ENCODE results near the gene GRID1. TPM values are rescaled to one million over a fixed set of nuclear protein-coding genes. Genes with fewer than 3 reads are reported as not detected.
A peak's percentile ranks its signal among the peaks of the same experiment; 100 is the strongest.

The GRID1 gene
- total RNA-seq, 1 experiment from 2014 or later, result 0.37 TPM

DNA sequence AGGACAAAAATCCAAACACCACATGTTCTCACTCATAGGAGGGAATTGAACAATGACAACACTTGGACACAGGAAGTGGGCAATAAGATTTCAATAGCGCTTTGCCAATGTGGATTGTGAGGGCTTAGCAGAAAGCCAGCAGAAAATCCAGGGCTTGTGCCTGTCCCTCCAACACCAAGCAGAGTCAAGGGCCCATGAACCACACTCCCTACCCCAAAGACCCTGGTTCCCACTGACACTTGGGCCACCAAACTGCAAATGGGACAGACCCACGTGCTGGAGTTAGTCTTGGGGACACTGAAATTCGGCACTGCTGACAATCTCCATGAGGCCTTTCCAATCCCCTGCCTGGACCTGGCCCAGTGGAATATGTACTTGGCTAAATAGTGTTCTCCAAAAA is 67.0 kb downstream of the GRID1 start (continued):
- TF ChIP-seq, protein P1, sequence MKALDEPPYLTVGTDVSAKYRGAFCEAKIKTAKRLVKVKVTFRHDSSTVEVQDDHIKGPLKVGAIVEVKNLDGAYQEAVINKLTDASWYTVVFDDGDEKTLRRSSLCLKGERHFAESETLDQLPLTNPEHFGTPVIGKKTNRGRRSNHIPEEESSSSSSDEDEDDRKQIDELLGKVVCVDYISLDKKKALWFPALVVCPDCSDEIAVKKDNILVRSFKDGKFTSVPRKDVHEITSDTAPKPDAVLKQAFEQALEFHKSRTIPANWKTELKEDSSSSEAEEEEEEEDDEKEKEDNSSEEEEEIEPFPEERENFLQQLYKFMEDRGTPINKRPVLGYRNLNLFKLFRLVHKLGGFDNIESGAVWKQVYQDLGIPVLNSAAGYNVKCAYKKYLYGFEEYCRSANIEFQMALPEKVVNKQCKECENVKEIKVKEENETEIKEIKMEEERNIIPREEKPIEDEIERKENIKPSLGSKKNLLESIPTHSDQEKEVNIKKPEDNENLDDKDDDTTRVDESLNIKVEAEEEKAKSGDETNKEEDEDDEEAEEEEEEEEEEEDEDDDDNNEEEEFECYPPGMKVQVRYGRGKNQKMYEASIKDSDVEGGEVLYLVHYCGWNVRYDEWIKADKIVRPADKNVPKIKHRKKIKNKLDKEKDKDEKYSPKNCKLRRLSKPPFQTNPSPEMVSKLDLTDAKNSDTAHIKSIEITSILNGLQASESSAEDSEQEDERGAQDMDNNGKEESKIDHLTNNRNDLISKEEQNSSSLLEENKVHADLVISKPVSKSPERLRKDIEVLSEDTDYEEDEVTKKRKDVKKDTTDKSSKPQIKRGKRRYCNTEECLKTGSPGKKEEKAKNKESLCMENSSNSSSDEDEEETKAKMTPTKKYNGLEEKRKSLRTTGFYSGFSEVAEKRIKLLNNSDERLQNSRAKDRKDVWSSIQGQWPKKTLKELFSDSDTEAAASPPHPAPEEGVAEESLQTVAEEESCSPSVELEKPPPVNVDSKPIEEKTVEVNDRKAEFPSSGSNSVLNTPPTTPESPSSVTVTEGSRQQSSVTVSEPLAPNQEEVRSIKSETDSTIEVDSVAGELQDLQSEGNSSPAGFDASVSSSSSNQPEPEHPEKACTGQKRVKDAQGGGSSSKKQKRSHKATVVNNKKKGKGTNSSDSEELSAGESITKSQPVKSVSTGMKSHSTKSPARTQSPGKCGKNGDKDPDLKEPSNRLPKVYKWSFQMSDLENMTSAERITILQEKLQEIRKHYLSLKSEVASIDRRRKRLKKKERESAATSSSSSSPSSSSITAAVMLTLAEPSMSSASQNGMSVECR (CRISPR knock-in tag; IDR thresholded peaks at IDR 0.05; ENCODE audit: borderline replicate concordance), result no peak
- no peak for TF ChIP-seq MYBL2 (CRISPR knock-in tag; IDR thresholded peaks at IDR 0.05)
- TF ChIP-seq JUN (CRISPR knock-in tag; IDR thresholded peaks at IDR 0.05), result no peak
- no peak for TF ChIP-seq TCF7 (CRISPR knock-in tag; IDR thresholded peaks at IDR 0.05; ENCODE audit: low read depth)
- no peak for TF ChIP-seq NFE2L1 (CRISPR knock-in tag; IDR thresholded peaks at IDR 0.05)
- TF ChIP-seq, protein P2, sequence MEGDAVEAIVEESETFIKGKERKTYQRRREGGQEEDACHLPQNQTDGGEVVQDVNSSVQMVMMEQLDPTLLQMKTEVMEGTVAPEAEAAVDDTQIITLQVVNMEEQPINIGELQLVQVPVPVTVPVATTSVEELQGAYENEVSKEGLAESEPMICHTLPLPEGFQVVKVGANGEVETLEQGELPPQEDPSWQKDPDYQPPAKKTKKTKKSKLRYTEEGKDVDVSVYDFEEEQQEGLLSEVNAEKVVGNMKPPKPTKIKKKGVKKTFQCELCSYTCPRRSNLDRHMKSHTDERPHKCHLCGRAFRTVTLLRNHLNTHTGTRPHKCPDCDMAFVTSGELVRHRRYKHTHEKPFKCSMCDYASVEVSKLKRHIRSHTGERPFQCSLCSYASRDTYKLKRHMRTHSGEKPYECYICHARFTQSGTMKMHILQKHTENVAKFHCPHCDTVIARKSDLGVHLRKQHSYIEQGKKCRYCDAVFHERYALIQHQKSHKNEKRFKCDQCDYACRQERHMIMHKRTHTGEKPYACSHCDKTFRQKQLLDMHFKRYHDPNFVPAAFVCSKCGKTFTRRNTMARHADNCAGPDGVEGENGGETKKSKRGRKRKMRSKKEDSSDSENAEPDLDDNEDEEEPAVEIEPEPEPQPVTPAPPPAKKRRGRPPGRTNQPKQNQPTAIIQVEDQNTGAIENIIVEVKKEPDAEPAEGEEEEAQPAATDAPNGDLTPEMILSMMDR (IDR thresholded peaks at IDR 0.05), result no peak
- TF ChIP-seq, protein P3, sequence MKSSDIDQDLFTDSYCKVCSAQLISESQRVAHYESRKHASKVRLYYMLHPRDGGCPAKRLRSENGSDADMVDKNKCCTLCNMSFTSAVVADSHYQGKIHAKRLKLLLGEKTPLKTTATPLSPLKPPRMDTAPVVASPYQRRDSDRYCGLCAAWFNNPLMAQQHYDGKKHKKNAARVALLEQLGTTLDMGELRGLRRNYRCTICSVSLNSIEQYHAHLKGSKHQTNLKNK (CRISPR knock-in tag; IDR thresholded peaks at IDR 0.05), result no peak

DNA sequence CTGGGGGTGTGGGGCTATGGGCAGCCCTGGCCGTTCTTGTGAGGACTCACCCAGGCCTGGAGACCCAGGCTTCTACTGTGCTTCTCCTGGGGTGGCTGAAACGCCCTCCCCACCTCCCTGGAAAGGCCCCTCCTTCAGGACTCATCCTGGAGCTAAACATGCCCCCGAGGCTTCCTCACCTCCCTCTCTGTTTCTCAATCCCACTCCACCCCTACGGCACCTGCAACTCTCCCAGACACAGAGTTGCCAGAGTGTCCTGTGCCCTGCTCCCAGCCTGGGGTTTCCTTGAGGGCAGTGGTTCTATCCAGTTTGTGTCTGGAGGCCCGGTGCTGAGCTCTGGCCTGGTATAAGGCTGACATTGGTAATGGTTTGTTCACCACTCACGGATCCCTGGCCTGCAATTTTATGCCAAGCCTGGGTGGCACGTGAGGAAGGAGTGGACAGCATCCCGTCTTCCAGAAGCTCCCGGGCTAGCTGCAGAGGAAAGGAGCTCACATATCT is 68.0 kb downstream of the GRID1 start:
- ChIA-PET CTCF (interaction anchor here (0.8 to 1.7 kb wide), 6 partner anchors 9 to 159 kb away, joined by 3 to 10 read pairs (median 6); no protein-coding TSS in a partner anchor), POLR2A (interaction anchor here (0.6 kb wide), 1 partner anchor 872 kb away, joined by 3 read pairs; no protein-coding TSS in a partner anchor)
- TF ChIP-seq NFYB (CRISPR knock-in tag; conservative IDR thresholded peaks at IDR 0.05; ENCODE audit: low read depth) (no peak), CREB1 (CRISPR knock-in tag; IDR thresholded peaks at IDR 0.05) (no peak), FOXK1 (CRISPR knock-in tag; IDR thresholded peaks at IDR 0.05) (no peak), MYBL2 (CRISPR knock-in tag; IDR thresholded peaks at IDR 0.05) (no peak)
- TF ChIP-seq, protein P4, sequence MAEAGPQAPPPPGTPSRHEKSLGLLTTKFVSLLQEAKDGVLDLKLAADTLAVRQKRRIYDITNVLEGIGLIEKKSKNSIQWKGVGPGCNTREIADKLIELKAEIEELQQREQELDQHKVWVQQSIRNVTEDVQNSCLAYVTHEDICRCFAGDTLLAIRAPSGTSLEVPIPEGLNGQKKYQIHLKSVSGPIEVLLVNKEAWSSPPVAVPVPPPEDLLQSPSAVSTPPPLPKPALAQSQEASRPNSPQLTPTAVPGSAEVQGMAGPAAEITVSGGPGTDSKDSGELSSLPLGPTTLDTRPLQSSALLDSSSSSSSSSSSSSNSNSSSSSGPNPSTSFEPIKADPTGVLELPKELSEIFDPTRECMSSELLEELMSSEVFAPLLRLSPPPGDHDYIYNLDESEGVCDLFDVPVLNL (CRISPR knock-in tag; IDR thresholded peaks at IDR 0.05; ENCODE audit: borderline replicate concordance, low read depth), result no peak
- Mint-ChIP-seq H3K9me3 (peaks cover 9% of the 10 kb centered on the region), H3K27ac (no peak overlapping the region), H3K4me3 (no peak overlapping the region), H3K36me3 (no peaks in the 10 kb centered on the region), H3K4me1 (peaks cover 15% of the 10 kb centered on the region), H3K27me3 (ENCODE audit: low read depth) (peaks cover 3% of the 10 kb centered on the region; the same call in 1 of the 2 replicates)
- no peak for DNase-seq (ENCODE audit: low spot score)
- peak; percentile 71 for ATAC-seq

DNA sequence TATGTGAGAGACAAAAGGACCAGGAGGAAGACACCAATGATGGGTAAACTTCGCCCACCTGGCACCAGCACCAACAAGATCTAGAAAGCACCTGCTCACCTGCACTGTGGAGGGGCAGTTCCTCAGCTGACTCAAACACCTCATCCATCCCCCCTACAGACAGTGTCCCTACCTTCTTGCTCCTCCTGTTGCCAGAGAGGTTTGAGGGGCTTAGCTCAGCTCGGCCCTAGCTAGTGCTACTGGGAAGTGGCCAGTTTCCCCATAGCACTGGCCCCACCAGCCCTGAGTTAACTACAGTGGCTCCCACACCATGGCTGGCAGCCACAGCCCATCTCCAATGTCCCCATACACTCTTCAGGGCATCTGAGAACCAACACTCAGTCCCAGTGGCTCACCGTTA is 70.8 kb downstream of the GRID1 start:
- DNase-seq (ENCODE audit: low spot score), result no peak
- POLR2A ChIA-PET, result no interaction called here
- H3K4me3 Mint-ChIP-seq, result no peak overlapping the region
- TF ChIP-seq NR1H2 (CRISPR knock-in tag; IDR thresholded peaks at IDR 0.05), result no peak
- no peak for TF ChIP-seq ETV6 (CRISPR knock-in tag; IDR thresholded peaks at IDR 0.05)
- TF ChIP-seq, protein P5, sequence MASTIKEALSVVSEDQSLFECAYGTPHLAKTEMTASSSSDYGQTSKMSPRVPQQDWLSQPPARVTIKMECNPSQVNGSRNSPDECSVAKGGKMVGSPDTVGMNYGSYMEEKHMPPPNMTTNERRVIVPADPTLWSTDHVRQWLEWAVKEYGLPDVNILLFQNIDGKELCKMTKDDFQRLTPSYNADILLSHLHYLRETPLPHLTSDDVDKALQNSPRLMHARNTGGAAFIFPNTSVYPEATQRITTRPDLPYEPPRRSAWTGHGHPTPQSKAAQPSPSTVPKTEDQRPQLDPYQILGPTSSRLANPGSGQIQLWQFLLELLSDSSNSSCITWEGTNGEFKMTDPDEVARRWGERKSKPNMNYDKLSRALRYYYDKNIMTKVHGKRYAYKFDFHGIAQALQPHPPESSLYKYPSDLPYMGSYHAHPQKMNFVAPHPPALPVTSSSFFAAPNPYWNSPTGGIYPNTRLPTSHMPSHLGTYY (CRISPR knock-in tag; IDR thresholded peaks at IDR 0.05), result no peak
- TF ChIP-seq EMX1 (CRISPR knock-in tag; IDR thresholded peaks at IDR 0.05), result no peak
- peaks cover 3% of the 10 kb centered on the region; the same call in 1 of the 2 replicates for H3K27me3 Mint-ChIP-seq (ENCODE audit: low read depth)
- H3K4me1 Mint-ChIP-seq, result peaks cover 32% of the 10 kb centered on the region
- no peak overlapping the region for H3K27ac Mint-ChIP-seq
- no peaks in the 10 kb centered on the region for H3K9me3 Mint-ChIP-seq
- CTCF ChIA-PET, result no interaction called here
- H3K36me3 Mint-ChIP-seq, result no peaks in the 10 kb centered on the region
- ATAC-seq, result no peak

Data from WTC11 (cell line).